G401.6 (cell line): ENCODE data around the gene ACVR1.
"Not testable (repeated sequence)": the region's sequence is repeated elsewhere in the genome, so short reads cannot be mapped to it uniquely, and the experiment has no call there.

ENCODE experiments used
- FAIRE-seq: peaks from 2 replicates; lab custom pipeline; 2012; peaks lifted over from hg19 to GRCh38; lab: Jason Lieb, UNC

ACVR1 gene

DNA sequence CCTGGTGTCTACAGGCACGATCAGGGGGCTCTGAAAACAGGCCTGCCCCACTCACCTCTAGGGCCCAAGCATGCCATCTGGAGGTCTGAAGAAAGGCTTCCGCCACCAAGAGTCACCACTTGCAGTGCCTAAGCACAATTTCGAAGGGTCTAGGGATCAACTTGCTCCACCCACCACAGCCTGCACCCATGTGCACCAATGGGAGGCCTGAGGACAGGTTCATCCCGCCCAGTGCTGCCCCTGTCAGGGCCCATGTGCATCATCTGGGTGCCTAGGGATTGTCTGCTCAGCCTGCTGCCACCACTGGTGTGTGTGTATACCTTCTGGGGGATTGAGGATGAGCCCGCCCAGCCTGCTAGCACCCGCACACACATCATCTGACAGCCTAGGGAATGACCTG lies 126.4 kb downstream of the ACVR1 start:
- FAIRE-seq, result no peak

DNA sequence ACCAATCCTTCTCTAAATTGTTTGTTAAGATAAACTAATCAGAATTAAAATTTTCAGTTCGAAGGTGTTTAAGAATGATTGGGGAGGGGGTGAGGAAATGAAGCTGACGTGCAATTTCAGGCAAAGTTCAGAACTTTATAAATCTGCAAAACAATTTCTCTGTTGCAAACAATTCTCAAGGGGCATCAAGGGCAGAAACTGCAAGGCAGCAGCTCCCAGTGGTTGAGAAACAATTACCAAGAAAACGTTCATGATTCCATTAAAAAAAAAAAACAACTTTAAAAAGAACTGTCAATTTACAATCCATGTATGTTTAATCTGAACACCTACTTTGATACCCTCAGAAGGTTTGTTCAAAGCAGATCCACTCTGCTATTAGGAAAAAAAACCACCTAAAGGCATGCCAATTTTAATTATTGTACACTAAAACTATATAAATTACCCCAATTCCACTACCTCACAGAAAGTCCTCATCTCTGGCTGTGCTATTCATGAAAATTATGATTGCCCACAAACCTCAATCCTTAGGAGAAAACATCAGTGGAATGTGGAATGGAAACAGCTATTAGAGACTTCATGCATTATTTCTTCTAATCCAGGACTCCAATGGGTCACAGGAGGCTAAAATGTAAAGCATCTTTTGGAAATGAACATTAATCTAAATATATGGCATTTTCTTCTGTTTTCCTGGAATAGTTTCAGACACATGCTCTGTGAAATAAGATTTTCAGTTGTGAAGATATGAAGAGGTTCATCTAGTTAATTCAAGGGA lies 127.6 kb downstream of the ACVR1 start:
- no peak for FAIRE-seq

DNA sequence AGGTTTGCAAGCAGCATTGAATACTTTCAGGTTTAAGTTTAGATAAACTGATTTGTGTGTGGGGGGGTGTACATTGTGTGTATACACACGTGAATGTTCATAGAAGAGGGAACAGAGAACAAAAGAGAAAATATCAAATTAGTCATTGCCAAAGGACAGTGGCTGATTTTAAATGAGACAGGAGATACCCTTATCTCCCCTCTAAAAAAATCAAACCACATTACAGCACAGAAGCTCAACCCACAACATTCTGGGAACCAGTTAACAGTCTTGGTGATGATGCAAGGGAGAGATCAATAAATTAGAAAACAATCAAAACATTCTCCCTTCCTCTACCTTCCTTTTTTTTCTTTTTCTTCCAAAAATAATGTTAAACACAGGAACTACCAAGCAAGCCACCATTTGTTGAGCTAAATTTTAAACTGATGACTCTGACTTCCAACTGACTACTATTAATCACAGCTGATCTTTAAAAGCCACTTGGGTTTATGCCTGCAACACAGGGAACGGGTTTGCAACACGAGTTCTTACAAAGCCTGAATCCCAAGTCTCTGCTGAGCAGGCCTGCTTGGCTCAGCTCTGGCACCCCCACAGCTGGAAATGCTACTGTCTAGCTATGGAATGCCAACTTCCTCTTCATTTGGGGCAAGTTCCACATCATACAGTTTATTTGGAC lies 128.3 kb downstream of the ACVR1 start:
- no peak for FAIRE-seq

DNA sequence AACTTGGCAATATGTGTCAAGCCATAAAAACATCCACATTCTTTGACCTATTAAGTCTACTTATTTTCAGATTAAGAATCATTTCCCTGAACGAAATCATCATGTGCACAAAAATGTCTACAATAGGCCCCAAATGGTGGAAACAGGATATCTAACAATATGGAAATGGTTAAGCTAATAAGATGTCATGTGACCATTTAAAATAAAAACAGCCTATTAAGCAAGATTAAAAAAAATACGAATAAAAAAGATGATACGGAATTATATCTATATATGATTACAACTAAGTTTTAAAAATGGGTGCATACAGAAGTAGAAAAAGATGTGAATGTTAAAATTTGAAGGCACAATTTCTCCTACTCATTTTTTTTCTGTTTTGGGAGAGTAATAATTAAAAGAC lies 128.8 kb downstream of the ACVR1 start:
- no peak for FAIRE-seq

DNA sequence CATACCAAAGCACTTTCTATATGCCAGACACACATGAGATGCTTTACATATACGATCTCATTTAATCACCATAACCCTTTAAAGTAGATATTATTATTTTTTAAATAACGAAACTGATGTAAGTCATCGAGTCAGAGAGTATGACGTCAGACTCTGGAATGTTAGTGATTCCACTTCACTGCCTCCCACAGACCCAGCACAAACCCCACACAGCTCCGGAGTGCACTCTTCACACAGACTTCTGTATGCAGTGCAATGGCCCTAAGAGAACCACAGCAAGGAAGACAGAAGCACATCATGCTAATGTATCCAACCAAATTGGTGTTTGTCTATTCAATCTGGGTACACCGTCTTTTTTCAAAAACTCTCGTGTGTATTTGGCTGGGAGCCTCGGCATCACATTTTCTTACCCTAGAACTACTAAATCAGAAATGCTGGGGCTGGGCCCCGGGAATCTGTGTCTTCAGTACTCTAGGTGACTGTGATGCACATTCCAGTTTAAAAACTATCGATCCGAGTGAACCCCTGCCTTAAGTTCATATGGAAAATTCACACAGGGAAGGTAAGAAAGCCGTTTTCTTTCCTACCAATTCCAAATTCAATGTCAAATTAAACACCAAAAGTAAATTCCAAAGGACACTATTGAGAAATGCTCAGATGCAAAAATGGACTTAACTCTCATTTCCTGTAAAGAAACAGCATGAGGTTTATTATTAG lies 129.7 kb downstream of the ACVR1 start:
- FAIRE-seq, result no peak

DNA sequence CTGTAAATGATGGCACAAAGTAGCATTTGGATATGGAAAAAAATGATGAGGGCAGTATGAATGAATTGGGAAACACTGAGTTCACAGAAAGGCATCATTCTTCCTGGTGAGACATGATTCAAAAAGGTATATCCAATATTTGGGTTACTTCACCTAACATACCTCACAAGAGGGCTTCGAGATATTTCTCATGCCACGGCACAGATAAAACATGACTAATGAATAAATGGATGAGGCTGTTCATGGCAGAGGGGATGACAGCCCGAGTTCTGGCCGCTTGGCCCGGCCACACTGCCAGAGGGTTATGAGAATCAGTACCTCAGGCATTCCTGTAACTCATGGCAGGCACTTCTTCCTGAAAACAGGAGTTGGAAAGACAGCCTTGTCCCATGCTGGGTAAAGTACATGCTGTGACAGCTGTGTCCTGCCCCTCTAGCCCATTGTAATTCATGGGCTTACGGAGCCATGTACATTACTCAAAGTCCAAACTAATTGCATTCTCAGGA lies 131.5 kb downstream of the ACVR1 start:
- no peak for FAIRE-seq

DNA sequence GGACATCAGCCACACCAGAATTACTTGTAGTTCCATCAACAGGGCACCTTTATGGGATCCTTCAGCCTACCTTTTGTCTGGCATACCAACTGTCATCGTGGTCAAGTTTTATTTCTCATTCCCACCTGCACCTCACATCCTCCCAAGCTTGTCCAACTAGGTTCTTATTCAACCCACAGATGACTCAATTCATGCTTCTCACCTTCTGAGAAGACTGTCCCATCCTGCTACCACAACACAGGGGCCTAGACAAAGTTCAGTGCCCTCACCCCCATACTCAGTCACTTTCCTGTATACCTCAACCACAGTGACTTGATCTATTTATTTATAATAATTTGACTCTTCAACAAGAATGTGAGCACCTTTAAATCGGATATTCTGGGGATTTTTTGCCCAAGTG lies 133.1 kb downstream of the ACVR1 start:
- FAIRE-seq, result no peak

DNA sequence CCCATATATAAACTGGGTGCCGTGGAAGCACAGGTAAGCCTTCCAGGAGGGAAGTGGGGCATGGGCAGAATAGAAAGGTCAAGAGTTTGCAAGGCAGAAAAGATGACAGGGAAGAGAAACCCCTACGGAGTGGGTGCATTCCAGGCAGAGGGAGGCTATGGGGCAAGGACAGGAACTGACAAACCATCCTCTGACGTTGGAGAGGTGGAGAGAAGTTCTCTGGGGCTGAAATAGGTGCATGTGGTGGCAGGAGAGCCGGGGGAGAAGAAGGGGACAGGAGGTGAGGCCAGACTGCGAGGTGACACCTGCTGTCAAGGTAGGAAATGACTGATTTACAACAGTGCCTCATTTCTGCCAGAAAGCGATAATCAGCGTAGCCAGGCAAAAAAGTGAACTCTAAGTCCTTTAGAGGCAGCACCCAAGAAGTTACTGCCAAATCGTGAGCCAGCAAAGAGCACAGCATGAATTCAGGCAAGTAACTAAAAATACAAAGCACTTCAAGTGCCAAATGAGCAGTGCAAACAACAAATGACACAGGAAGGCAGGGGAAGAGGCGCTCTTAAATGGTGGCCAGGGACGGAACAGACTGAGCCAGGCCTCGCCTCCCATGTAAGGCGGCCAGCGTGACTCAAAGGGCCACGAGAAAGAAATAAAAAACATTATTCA lies 134.2 kb downstream of the ACVR1 start:
- FAIRE-seq, result no peak

DNA sequence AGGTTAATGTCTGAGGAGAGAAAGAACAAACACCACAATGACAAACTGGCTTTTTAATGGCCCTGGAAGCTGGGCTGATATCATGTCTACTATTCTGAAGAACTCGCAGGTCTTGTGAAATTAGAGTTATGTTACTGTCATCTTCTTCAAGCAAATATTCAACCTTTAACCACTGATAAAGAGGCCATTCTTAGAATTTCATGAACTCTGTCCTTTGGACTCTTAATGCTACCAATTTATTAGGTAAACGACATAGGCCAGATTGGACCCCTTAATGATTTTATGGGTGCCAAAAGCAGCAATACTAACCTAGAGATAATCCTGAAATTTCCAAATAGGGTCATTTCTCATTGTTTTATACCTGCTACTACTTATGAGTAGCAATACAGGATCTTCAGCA lies 138.5 kb downstream of the ACVR1 start:
- no peak for FAIRE-seq

DNA sequence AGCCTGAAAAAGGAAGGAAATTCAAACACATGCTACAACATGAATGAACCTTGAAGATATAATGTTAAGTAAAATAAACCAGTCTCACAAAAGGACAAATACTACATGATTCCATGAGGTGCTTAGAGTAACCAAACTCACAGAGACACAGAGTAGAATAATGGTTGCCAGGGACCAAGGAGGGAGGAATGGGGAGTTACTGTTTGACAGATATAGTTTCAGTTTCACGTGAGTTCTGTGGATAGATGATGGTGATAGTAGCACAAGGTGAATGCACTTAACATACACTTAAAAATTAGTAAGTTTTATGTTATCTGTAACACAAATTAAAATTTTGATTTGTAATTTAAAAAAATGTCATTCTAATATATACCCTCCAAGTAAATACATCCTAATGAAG lies 140.6 kb downstream of the ACVR1 start:
- FAIRE-seq, result no peak

DNA sequence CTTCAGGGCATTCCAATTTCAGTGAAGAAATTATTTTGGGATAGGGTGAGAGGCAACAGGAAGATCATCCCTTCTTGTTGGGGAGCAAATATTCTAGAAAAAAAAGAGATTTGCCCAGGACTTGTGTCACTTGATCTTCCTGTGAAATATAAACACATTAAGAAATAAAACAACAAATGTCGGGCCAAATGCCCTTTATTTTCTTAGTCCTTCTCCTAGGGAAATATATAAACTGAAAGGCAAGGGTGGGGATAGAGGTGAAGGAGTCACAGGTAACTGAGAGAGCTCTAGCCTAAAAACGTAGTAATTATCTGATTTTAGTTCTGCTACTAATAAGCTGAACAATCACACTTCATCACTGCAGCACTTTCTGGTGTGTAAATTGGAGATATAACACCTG lies 142.9 kb downstream of the ACVR1 start:
- FAIRE-seq, result no peak

DNA sequence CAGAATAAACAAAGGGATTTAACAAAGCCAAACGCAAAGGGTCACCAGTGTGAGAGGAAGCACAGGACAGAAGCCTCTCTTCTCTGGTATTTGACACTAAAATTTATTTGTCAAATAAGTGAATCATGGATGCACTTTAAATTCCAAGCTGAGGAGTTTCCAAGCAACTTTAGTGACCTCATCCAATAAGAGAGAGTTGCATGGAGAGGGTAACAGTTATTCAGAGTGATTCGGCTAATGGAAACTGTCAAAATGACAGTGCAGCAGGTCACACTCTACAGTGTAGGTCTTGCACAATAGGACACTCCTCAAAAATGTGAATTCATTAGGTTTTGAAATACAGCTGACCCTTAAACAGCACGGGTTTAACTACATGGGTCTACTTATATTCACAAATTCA lies 143.5 kb downstream of the ACVR1 start:
- no peak for FAIRE-seq

DNA sequence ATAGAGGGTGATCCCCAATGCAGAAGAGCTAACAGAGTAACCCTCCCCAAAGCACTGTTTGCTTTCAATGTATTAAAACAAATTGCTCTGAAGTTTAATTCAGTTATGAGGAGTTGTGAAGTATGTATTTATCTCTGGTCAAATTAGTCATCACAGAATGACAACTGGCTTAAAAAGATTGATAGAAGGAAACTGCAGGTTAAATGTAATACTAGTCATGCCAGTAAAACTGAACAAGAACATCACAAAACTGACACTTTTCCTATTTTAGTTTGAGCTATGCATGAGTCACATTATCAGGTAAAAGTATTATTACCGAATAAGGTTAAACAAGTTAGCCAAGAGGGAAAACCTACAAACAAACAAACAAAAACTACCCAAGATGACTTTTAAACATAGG lies 148.4 kb downstream of the ACVR1 start:
- FAIRE-seq, result no peak

DNA sequence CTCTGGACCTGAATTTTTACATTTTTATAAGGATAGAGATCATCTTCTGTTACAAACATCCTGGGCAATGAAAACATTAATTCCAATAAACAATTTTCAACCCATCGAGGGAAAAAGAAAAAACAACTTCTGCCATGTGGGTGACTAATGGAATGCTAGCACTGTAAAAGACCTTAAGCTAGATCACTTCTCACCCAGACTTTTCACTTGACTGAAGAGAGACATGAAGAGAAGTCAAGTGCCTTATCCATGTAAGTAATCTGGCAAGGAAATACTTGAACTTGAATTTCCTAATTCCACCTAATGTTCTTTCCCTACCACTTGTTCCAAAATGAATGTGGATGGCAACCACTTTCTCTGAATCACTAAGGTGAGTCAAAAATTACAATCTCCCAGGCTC lies 149.2 kb downstream of the ACVR1 start:
- no peak for FAIRE-seq

DNA sequence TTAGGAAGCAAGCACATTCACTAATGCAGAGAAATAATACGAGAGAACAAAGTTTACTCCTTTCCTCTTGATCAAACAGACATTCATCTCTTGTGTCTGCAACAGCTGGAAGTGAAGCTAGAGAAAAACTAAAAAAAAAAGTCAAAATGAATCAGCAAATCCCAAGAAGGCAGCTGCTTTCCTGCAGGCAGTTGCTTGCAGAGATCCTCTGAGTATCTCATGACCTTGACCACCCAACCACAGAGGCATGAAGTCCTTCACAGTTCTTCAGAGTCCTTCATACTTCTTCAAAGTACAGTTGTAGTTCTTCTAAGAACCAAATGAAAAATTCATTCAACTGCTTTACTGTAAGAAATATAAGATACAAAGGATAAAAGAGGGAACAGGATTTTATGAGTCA lies 150.3 kb downstream of the ACVR1 start:
- no peak for FAIRE-seq

DNA sequence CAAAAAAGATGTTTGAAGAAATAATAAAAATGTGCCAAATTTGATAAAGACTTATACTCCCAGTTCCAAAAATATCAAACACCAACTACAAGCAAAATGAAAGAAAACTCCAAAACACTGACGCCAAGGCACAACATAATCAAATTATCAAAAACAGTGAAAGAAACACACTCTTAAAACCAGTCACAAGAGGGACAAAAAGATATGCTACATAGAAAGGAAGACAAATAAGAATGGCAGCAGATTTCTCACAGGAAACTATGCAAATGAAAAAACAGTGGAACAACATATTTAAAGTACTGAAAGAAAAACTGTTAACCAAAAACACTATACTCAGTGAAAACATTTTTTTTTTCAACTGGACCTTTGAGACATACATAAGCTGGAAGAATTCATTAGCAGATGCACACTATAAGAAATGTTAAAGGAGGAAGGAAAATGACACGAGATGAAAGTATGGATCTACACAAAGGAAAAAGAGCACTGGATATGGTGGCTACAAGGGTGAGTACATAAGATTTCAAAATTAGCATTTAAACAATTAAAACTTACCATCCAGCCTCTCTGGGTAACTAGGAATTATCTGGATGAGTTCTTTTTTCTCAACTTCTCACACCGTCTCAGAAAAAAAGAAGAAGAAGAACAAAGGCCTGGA lies 153.4 kb downstream of the ACVR1 start:
- FAIRE-seq, result no peak

DNA sequence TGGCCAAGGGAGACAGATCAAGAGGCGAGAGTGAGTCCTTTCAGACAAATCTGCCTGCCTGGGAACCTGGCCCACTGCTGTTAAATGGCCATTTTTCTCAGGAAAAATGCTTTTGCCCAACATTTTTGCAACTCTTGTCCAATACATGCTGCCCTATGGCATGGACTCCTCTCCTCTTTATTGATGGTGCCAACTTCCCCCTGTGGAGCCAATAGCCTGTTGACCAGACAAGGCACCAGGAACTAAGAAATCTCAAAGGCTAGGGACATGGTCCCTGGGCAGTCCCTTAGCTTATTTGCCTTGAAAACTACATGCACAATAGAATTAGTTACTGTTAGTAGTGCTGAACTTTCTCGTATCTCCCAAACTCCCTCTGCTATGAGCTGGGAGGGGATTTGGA lies 155.6 kb downstream of the ACVR1 start:
- FAIRE-seq, result no peak

DNA sequence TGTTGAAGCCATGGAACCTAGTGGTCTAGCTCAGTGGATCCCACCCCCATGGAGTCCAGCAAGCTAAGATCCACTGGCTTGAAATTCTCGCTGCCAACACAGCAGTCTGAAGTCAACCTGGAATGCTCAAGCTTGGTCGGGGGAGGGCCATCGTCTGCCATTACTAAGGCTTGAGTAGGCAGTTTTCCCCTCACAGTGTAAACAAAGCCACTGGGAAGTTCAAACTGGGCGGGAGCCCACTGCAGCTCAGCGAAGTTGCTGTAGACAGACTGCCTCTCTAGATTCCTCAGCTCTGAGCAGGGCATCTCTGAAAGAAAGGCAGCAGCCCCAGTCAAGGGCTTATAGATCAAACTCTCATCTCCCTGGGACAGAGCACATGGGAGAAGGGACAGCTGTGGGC lies 171.5 kb downstream of the ACVR1 start:
- FAIRE-seq, result not testable (repeated sequence)

DNA sequence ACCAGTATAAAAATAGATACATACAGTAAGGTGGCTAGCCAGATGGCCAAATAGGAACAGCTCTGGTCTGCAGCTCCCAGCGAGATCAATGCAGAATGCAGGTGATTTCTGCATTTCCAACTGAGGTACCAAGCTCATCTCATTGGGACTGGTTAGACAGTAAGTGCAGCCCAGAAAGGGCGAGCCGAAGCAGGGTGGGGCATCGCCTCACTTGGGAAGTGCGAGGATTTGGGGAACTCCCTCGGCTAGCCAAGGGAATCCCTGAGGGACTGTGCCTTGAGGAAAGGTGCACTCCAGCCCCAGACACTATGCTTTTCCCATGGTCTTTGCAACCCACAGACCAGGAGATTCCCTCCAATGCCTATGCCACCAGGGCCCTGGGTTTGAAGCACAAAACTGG lies 172.0 kb downstream of the ACVR1 start:
- FAIRE-seq, result not testable (repeated sequence)

DNA sequence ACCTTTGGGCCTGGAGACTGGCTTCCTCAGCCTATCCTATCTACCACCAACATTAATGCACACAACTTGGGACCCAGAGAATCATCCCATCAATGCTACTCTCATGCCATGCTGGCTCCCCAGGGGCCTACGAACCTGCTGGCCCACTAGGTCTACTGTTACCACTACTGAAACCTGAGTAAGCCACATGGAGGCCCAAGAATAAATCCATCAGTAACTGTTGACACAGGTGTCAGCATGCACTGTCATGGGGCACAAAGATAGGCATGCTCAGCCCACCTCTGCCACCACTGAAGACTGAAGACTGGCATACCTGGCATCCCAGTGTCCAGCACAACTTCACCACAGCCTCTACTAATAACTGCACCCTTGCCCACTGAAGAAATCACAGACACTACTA lies 176.3 kb downstream of the ACVR1 start:
- no peak for FAIRE-seq

DNA sequence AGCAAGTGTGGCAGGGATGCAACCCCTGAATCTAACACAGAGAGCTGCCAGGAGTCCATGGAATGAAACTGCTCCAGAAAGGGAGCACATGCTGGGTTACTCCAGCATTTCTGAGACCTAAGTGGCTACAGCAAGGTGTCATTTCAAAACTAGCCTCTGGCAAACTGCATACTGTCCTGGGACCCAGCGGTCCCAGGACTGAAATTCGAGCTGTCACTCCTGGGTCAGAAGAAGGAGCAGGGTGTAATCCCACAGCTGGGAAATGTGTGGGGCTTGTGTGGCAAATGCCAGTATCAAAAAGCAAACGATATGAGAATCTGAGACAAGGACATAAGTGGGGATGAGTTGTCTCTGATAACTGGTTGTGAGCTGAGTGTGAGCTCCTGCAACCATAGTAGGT lies 177.1 kb downstream of the ACVR1 start:
- no peak for FAIRE-seq

DNA sequence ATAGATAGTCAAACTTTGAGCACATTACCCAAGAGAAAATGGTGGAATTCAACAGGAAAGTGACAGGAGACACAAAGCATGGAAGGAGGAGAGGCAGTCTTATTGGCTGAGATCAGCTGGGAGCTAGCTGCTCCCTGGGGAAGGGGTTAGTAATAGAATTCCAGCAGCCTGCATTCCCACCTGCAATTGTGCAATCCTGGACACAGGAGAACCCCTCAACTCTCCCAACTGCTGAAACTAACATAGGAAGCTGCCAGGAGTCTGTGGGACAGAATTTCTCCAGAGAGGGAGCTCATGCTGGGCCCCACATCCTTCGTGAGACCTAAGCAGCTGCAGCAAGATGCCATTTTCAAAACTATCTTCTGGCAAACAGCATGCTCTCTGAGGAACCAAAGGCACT lies 177.7 kb downstream of the ACVR1 start:
- no peak for FAIRE-seq
